Measurements from ENCODE around the gene RFTN1.

GRCh38 chr3:16388850-16389441, 124.6 kb downstream of the RFTN1 start:
- TF ChIP-seq EP300 (IDR thresholded peaks at IDR 0.05) (no peak), CTCF (IDR thresholded peaks at IDR 0.05) (no peak)

Data from suprapubic skin (tissue), 3 donors.